Measurements from ENCODE around the gene CLUH.
"Not testable (repeated sequence)": the region's sequence is repeated elsewhere in the genome, so short reads cannot be mapped to it uniquely, and the experiment has no call there.

CLUH gene

GRCh38 chr17:2684549-2684948, 27.0 kb downstream of the CLUH start:
- DNase-seq = no peak

DNA sequence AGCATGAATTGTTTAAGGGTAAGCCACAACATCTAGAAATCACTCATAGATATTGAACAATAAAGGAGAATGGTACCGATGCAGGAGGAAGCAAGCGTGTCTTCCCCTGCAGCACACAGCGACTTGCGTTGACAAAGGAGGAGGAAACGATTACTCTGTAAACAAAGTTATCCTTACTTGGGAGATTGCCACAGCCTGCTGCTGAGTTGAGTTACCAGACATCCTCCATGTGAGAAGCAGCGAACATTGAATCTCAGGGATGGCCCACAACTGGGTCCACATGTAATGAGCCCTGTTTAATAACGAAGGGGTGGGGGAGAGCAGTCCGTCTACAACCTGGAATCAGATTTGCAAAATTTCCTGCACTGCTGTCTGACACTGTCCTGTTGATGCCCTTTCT, 27.7 kb downstream of the CLUH start:
- DNase-seq = no peak

DNA sequence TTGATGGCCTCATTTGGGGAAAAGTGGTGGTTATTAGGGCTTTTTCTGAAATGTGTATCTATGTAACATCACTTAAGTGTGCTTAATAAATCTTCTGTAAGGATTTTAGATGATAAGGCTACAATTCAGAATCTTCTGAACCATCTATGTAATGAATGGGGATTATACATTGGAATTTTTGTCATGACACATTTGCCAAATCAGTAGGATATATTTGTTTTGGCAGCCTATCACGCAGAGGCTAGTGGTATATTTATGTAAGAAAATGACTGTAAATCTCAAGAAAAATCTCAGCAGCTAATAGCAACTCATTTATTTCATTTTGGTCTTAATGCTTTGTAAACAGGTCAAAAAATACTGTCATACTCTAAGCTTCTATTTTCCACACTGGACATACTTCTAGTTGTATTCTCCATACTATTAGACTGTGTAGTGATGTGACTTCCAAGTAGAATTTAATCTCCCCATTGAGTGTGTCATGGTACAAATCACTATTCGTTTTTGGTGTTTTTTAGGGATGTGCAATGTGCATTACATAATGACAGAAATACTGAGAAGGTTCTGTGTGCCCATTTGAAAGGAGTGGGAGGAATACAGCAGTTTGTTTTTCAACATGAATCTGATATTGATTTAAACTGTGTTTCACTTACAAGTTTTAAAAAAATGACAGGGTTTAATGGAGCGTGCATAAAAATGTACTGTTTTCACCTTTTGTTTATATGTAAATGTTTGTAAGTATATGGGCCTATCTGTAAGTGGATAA, 29.2 kb downstream of the CLUH start:
- no peak for DNase-seq

GRCh38 chr17:2681650-2682049, 29.9 kb downstream of the CLUH start:
- no peak for DNase-seq

GRCh38 chr17:2680961-2681360, 30.6 kb downstream of the CLUH start:
- DNase-seq = no peak

DNA sequence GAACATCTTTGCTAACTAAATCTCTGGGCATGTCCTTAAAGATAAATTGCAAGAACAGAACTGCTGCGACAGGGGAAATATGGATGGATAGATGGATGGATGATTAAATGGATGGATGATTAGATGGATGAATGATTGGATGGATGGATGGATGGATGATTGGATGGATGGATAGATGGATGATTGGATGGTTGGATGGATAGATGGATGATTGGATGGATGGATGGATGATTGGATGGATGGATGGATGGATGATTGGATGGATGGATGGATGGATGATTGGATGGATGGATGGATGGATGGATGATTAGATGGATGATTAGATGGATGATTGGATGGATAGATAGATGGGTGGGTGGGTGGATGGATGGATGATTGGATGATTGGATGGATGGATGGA, 32.3 kb downstream of the CLUH start:
- not testable (repeated sequence) for DNase-seq

DNA sequence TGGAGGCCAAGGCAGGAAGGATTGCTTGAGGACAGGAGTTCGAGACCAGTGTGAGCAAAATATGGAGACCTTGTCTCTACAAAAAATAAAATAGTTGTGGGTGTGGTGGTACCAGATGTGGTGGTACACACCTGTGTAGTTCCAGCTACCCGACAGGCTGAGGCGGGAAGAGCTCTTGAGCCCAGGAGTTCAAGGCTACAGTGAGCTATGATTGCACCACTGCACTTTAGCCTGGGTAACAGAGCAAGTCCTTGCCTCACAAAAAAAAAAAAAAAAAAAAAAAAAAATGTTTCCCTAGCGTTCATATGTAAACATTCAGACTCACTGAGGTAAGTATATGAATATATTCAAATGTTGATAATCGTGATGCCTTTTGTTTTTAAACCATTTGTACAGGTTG, 39.5 kb downstream of the CLUH start:
- DNase-seq = no peak

DNA sequence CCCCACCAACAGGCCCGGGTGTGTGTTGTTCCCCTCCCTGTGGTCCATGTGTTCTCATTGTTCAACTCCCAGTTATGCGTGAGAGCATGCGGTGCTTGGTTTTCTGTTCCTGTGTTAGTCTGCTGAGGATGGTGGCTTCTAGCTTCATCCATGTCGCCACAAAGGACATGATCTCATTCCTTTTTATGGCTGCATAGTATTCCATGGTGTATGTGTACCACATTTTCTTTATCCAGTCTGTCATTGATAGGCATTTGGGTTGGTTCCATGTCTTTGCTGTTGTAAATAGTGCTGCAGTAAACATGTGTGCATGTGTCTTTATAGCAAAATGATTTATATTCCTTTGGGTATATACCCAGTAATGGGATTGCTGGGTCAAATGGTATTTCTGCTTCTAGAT, 51.2 kb downstream of the CLUH start:
- not testable (repeated sequence) for DNase-seq

GRCh38 chr17:2659337-2659736, 52.2 kb downstream of the CLUH start:
- not testable (repeated sequence) for DNase-seq

- no peak for DNase-seq
These were observed 55.3 kb downstream of the CLUH start for GRCh38 chr17:2656283-2656682.

- DNase-seq = no peak
These were observed 56.0 kb downstream of the CLUH start for GRCh38 chr17:2655546-2655945.

DNA sequence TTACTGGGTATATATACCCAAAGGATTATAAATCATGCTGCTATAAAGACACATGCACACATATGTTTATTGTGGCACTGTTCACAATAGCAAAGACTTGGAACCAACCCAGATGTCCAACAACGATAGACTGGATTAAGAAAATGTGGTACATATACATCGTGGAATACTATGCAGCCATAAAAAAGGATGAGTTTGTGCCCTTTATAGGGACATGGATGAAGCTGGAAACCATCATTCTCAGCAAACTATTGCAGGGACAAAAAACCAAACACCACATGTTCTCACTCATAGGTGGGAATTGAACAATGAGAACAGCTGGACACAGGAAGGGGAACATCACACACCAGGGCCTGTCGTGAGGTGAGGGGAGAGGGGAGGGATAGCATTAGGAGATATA, 58.7 kb downstream of the CLUH start:
- DNase-seq = not testable (repeated sequence)

DNA sequence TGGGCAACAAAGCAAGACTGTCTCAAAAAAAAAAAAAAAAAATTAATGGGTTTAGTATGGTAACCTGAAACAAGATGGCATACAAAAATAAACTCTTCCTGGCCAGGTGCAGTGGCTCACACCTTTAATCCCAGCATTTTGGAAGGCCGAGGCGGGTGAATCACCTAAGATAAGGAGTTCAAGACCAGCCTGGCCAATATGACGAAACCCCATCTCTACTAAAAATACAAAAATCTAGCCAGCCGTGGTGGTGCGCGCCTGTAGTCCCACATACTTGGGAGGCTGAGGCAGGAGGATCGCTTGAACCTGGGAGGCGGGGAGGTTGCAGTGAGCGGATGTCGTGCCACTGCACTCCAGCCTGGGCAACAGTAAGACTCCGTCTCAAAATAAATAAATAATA, 62.4 kb downstream of the CLUH start:
- no peak for DNase-seq

GRCh38 chr17:2647957-2648356, 63.6 kb downstream of the CLUH start:
- DNase-seq = no peak

- no peak for DNase-seq
These were observed 66.6 kb downstream of the CLUH start for GRCh38 chr17:2644971-2645370.

All from CD4-positive, alpha-beta T cell treated with Interleukin-4 for 4 hours (primary cell).